Measurements from ENCODE around the gene WAPL. TPM values are rescaled to one million over a fixed set of nuclear protein-coding genes. Genes with fewer than 3 reads are reported as not detected.
A peak's percentile ranks its signal among the peaks of the same experiment; 100 is the strongest.

Gene WAPL
- total and polyA plus RNA-seq, 2 of the 13 experiments (the other 11 are each of a cell fraction or from before 2014, with no cell fraction given), result 13.2 to 43.5 TPM

GRCh38 chr10:86400705-86401587 is 120.6 kb downstream of the WAPL start (continued):
- TF ChIP-seq, protein P1, sequence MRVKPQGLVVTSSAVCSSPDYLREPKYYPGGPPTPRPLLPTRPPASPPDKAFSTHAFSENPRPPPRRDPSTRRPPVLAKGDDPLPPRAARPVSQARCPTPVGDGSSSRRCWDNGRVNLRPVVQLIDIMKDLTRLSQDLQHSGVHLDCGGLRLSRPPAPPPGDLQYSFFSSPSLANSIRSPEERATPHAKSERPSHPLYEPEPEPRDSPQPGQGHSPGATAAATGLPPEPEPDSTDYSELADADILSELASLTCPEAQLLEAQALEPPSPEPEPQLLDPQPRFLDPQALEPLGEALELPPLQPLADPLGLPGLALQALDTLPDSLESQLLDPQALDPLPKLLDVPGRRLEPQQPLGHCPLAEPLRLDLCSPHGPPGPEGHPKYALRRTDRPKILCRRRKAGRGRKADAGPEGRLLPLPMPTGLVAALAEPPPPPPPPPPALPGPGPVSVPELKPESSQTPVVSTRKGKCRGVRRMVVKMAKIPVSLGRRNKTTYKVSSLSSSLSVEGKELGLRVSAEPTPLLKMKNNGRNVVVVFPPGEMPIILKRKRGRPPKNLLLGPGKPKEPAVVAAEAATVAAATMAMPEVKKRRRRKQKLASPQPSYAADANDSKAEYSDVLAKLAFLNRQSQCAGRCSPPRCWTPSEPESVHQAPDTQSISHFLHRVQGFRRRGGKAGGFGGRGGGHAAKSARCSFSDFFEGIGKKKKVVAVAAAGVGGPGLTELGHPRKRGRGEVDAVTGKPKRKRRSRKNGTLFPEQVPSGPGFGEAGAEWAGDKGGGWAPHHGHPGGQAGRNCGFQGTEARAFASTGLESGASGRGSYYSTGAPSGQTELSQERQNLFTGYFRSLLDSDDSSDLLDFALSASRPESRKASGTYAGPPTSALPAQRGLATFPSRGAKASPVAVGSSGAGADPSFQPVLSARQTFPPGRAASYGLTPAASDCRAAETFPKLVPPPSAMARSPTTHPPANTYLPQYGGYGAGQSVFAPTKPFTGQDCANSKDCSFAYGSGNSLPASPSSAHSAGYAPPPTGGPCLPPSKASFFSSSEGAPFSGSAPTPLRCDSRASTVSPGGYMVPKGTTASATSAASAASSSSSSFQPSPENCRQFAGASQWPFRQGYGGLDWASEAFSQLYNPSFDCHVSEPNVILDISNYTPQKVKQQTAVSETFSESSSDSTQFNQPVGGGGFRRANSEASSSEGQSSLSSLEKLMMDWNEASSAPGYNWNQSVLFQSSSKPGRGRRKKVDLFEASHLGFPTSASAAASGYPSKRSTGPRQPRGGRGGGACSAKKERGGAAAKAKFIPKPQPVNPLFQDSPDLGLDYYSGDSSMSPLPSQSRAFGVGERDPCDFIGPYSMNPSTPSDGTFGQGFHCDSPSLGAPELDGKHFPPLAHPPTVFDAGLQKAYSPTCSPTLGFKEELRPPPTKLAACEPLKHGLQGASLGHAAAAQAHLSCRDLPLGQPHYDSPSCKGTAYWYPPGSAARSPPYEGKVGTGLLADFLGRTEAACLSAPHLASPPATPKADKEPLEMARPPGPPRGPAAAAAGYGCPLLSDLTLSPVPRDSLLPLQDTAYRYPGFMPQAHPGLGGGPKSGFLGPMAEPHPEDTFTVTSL (CRISPR knock-in tag; IDR thresholded peaks at IDR 0.05; ENCODE audit: borderline replicate concordance), result peak; percentile 28; the same call in 1 of the 2 replicates
- TF ChIP-seq GTF3A (CRISPR knock-in tag; conservative IDR thresholded peaks at IDR 0.05), result 0 out of 2 replicates have a peak, but pooled peaks have one; percentile 28
- TF ChIP-seq MAF1 (CRISPR knock-in tag; IDR thresholded peaks at IDR 0.05; ENCODE audit: borderline replicate concordance), result 0 out of 2 replicates have a peak, but pooled peaks have one; percentile 27
- no peak for TF ChIP-seq GATAD2A (CRISPR knock-in tag; IDR thresholded peaks at IDR 0.05)
- TF ChIP-seq ZNF564 (CRISPR knock-in tag; IDR thresholded peaks at IDR 0.05), result no peak
- TF ChIP-seq ZFYVE20 (CRISPR knock-in tag; IDR thresholded peaks at IDR 0.05; ENCODE audit: borderline replicate concordance, low read depth), result peak; percentile 37; the same call in 1 of the 2 replicates
- TF ChIP-seq ZBTB46 (CRISPR knock-in tag; IDR thresholded peaks at IDR 0.05; ENCODE audit: borderline replicate concordance), result no peak; the same call in 1 of the 2 replicates
- 0 out of 2 replicates have a peak, but pooled peaks have one; percentile 40 for TF ChIP-seq ZNF761 (CRISPR knock-in tag; conservative IDR thresholded peaks at IDR 0.05)
- 0 out of 2 replicates have a peak, but pooled peaks have one; percentile 30 for TF ChIP-seq HOXA5 (CRISPR knock-in tag; IDR thresholded peaks at IDR 0.05)
- TF ChIP-seq CREM (IDR thresholded peaks at IDR 0.05), result peak; percentile 29; the same call in 1 of the 2 replicates
- TF ChIP-seq CREM (CRISPR knock-in tag; IDR thresholded peaks at IDR 0.05), result no peak
- TF ChIP-seq ZNF256 (CRISPR knock-in tag; conservative IDR thresholded peaks at IDR 0.05), result no peak
- peak; percentile 76; the same call in 1 of the 2 replicates for TF ChIP-seq ZNF317 (CRISPR knock-in tag; IDR thresholded peaks at IDR 0.05)
- 0 out of 2 replicates have a peak, but pooled peaks have one; percentile 48 for TF ChIP-seq MED13 (CRISPR knock-in tag; IDR thresholded peaks at IDR 0.05)
- TF ChIP-seq YEATS4 (CRISPR knock-in tag; IDR thresholded peaks at IDR 0.05; ENCODE audit: borderline replicate concordance), result 0 out of 2 replicates have a peak, but pooled peaks have one; percentile 12
- TF ChIP-seq ZBED4 (CRISPR knock-in tag; IDR thresholded peaks at IDR 0.05; ENCODE audit: borderline replicate concordance), result no peak
- TF ChIP-seq HOXA3 (CRISPR knock-in tag; IDR thresholded peaks at IDR 0.05), result 0 out of 2 replicates have a peak, but pooled peaks have one; percentile 11
- 0 out of 2 replicates have a peak, but pooled peaks have one; percentile 31 for TF ChIP-seq NKX3-1 (CRISPR knock-in tag; IDR thresholded peaks at IDR 0.05)
